SW 1271 (cell line): ENCODE measurements around the gene ROR2.
"Not testable (repeated sequence)": the region's sequence is repeated elsewhere in the genome, so short reads cannot be mapped to it uniquely, and the experiment has no call there.

ENCODE experiments used
- DNase-seq, 2 experiments: peaks; one replicate each; lab custom pipeline; 2025; lab: John Stamatoyannopoulos, UW

ROR2 gene

GRCh38 chr9:91817106-91817492, 132.9 kb downstream of the ROR2 start:
- no peak for DNase-seq

GRCh38 chr9:91816356-91816755, 133.7 kb downstream of the ROR2 start:
- DNase-seq: no peak

- no peak for DNase-seq
Measured at GRCh38 chr9:91815896-91816295, 134.1 kb downstream of the ROR2 start.

GRCh38 chr9:91814753-91815152, 135.3 kb downstream of the ROR2 start:
- no peak for DNase-seq

- no peak for DNase-seq
Measured at GRCh38 chr9:91814201-91814600, 135.8 kb downstream of the ROR2 start.

- no peak for DNase-seq
Measured at GRCh38 chr9:91813176-91813795, 136.7 kb downstream of the ROR2 start.

GRCh38 chr9:91812191-91812590, 137.8 kb downstream of the ROR2 start:
- no peak for DNase-seq

GRCh38 chr9:91811024-91811909, 138.8 kb downstream of the ROR2 start:
- DNase-seq: no peak

GRCh38 chr9:91810286-91810905, 139.6 kb downstream of the ROR2 start:
- DNase-seq: no peak

GRCh38 chr9:91809581-91810285, 140.3 kb downstream of the ROR2 start:
- no peak for DNase-seq

- DNase-seq: no peak
Measured at GRCh38 chr9:91807643-91808246, 142.3 kb downstream of the ROR2 start.

GRCh38 chr9:91805031-91805430, 145.0 kb downstream of the ROR2 start:
- no peak for DNase-seq

GRCh38 chr9:91803970-91804752, 145.9 kb downstream of the ROR2 start:
- no peak for DNase-seq

GRCh38 chr9:91803151-91803940, 146.7 kb downstream of the ROR2 start:
- DNase-seq: no peak

GRCh38 chr9:91802391-91802790, 147.6 kb downstream of the ROR2 start:
- DNase-seq: no peak

GRCh38 chr9:91800473-91801030, 149.5 kb downstream of the ROR2 start:
- DNase-seq: no peak

- DNase-seq: no peak
Measured at GRCh38 chr9:91799113-91799744, 150.8 kb downstream of the ROR2 start.

GRCh38 chr9:91798273-91799112, 151.5 kb downstream of the ROR2 start:
- not testable (repeated sequence) for DNase-seq

- not testable (repeated sequence) for DNase-seq
Measured at GRCh38 chr9:91797517-91797916, 152.5 kb downstream of the ROR2 start.
